Heart right ventricle (tissue), 16 donors: Measurements from ENCODE around the gene AGO1. TPM values are rescaled to one million over a fixed set of nuclear protein-coding genes. Genes with fewer than 3 reads are reported as not detected.

Source experiments
- ATAC-seq, 8 donors: fragments of 200-7000 bp; cut with Tn5 transposase; one replicate each; pipeline ENCODE4 v1.9.1; 2020; ENCODE audit warnings: mild to moderate bottlenecking in 8 of 8, moderate library complexity in 8 of 8, moderate number of reproducible peaks in 1 of 8
- DNase-seq, 2 donors: peaks; one replicate each; pipeline ENCODE4 v3.0.0-alpha.2; 2020
- H3K27ac ChIP-seq, 10 donors: fragments of 200-600 bp; sonication (generic) in 2 of 10; one replicate each; pipeline versions ENCODE4 v1.5.0 to v1.8.0; 2020 to 2022; ENCODE audit warnings: mild to moderate bottlenecking in 3 of 10
- H3K27me3 ChIP-seq, 7 donors: fragments of 200-600 bp; one replicate each; pipeline ENCODE4 v1.8.0; 2021 to 2022; ENCODE audit warnings: mild to moderate bottlenecking in 2 of 7
- H3K36me3 ChIP-seq, 9 donors: fragments of 200-600 bp; sonication (generic) in 1 of 9; one replicate each; pipeline versions ENCODE4 v1.5.0 to v1.8.0; 2020 to 2022; ENCODE audit warnings: mild to moderate bottlenecking in 2 of 9
- H3K4me1 ChIP-seq, 9 donors: fragments of 200-600 bp; sonication (generic) in 1 of 9; one replicate each; pipeline versions ENCODE4 v1.5.0 to v1.8.0; 2020 to 2022; ENCODE audit warnings: mild to moderate bottlenecking in 4 of 9
- H3K4me3 ChIP-seq, 10 donors: fragments of 200-600 bp; sonication (generic) in 2 of 10; one replicate each; pipeline versions ENCODE4 v1.5.0 to v1.8.0; 2020 to 2022; ENCODE audit warnings: mild to moderate bottlenecking in 7 of 10, moderate library complexity in 2 of 10
- H3K9me3 ChIP-seq, 11 donors: fragments of 200-600 bp in 10 of 11; sonication (generic) in 2 of 11; one replicate each; pipeline versions ENCODE4 v1.5.0 to v1.8.0; 2013 to 2022; ENCODE audit warnings: mild to moderate bottlenecking in 2 of 11, control low read depth in 1 of 11, moderate library complexity in 1 of 11
- WGBS, 2 donors: extraction: QIAGEN DNeasy Blood & Tissue Kit; methylation state at CpG; one replicate each; pipeline ENCODE4 v1.1.7; 2013; ENCODE audit warnings: inconsistent platforms in 1 of 2; 5-methylcytosine and 5-hydroxymethylcytosine counted together
- intact Hi-C, 10 donors: fragments of 100-400 bp; cut with DNase I; formaldehyde crosslinking; loops; one replicate each; pipeline versions ENCODE4 v1.11.1 to v1.14.2; 2022
- polyA plus RNA-seq, 2 donors: library from polyadenylated mRNA; stranded (reverse); fragments of 200-250 nt; gene quantifications; one replicate each; pipeline ENCODE4 v1.2.3, GENCODE V29; 2013
- total RNA-seq, 10 donors: library from RNA; stranded (reverse); fragmentation: NEBNext Ultra II Directional in 3 of 10; extraction: Animal tissue kit (Norgen Biotek cat#: 25700) in 3 of 10; gene quantifications; one replicate each; pipeline versions ENCODE4 v1.2.1 to v1.2.4, GENCODE V29; 2021 to 2023
- TF ChIP-seq, protein P1 (sequence below), 9 donors: fragments of 200-600 bp; sonication (generic) in 2 of 9; IDR thresholded peaks; one replicate each; pipeline versions ENCODE4 v1.5.0 to v1.8.0; 2021 to 2022; ENCODE audit warnings: antibody characterized with exemption in 9 of 9, mild to moderate bottlenecking in 5 of 9, moderate library complexity in 1 of 9
- donor health status: Arrhythmogenic right ventricular cardiomyopathy.
- donor health status: ischemic (EF 13 %, LVEDD 7.1; RV severe dilation, severe dysfunction).
- donor health status: healthy with polysubstance abuse.
- donor health status: DM: no; HTN: yes; CAD: no.
- donor health status: DM: no; HTN: no; CAD: no.
- donor health status: ischemic (EF 25% LVEDD 6.9; RV normal size, moderate dysfunction).
- donor health status: ischemic (EF 25% LVEDD 5.7; RV mildly dilated, moderate dysfunction).
- donor health status: healthy.
- donor health status: DM: yes; HTN: yes; CAD: no.
- donor health status: Ischemic cardiomyopathy.
- donor health status: ischemic (EF 35%, LVEDD 5.7; RV mildly dilated, moderate dysfunction).
- donor health status: nonischemic (EF 11% LVEDD 7.7; RV severe dilation, severe dysfunction).
- donor health status: DM: yes; HTN: yes; CAD: no.
- donor health status: PGD.
- donor health status: ischemic (EF 29% LVEDD 5.4; RV normal size, mild dysfunction).
- donor health status: nonischemic (EF 23%, LVEDD 6.1; RV moderate dilation, normal function).

The AGO1 gene
- total and polyA plus RNA-seq, 12 donors, result 1.9 to 26.5 (median 21.9) TPM

DNA sequence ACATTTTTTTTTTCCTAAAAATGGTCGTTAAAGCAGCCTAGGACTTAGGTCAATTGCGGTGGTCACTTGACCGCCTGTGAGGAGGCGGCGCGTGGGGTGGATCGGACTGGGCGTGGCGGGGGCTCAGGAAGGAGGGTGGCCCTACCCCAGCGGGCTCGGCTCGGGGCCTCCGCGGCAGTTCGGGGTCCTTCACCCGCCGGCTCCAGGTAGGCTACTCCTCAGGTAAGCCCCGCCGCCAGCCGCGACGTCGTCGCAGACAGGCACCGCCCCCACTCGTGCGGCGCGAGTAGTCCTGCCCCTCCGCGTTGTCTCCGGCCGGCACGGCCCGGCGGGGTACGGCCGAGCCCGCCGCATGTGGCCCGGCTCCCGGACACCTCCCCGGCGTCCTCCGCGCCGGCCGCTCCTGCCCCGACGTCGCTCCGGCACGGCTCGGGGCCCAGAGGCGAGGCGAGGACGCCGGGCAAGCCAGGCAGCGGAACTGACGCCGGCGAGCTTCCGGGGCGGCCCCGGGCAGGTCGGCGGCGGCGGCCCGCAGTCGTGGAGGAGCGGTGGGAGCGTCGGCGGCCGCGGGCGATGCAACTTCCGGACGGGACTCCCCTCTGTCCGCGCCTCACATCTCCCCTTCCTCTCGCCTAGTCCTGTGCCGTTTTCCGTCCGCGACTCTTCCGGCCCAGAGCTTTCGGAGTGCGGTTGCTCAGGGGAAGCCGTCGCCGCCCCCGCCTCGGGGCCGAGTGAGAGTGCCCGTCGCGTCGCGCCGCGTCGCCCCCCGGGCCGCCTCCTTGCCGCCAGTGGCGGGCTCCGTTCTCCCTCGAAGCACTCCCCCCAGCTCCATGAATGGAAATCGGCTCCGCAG, 47.8 kb downstream of the AGO1 start, which contains the start of gene AGO3:
AGO3 (plus strand) TSS at position 513 of the 853 bp plus-strand sequence; CDS start at position 835, 322 bp downstream.
- Histone ChIP-seq H3K27ac (peak within 1 kb of the TSS; percentile 97 to 100 (median 99)), H3K9me3 (no peaks in the 10 kb centered on the region), H3K4me1 (peaks cover 5 to 49% (median 36%) of the 10 kb centered on the region in 9 donors), H3K4me3 (peak within 1 kb of the TSS; percentile 81 to 98 (median 94)), H3K27me3 (no peaks in the 10 kb centered on the region), H3K36me3 (no peaks in the 10 kb centered on the region)
- WGBS, 2 donors, result 0% methylated on average over 93 to 107 of the region's 112 CpGs
- TF ChIP-seq, protein P1, sequence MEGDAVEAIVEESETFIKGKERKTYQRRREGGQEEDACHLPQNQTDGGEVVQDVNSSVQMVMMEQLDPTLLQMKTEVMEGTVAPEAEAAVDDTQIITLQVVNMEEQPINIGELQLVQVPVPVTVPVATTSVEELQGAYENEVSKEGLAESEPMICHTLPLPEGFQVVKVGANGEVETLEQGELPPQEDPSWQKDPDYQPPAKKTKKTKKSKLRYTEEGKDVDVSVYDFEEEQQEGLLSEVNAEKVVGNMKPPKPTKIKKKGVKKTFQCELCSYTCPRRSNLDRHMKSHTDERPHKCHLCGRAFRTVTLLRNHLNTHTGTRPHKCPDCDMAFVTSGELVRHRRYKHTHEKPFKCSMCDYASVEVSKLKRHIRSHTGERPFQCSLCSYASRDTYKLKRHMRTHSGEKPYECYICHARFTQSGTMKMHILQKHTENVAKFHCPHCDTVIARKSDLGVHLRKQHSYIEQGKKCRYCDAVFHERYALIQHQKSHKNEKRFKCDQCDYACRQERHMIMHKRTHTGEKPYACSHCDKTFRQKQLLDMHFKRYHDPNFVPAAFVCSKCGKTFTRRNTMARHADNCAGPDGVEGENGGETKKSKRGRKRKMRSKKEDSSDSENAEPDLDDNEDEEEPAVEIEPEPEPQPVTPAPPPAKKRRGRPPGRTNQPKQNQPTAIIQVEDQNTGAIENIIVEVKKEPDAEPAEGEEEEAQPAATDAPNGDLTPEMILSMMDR (IDR thresholded peaks at IDR 0.05), result no peak
- intact Hi-C loops, result loop anchor here in 2 of 10 donors (1.0 to 10.0 kb wide), 2 partner anchors 48 to 154 kb away; partner anchors contain the start of genes ADPRS (in 1 of the 2), AGO1 (in 1 of the 2) and TEKT2 (in 1 of the 2)
- ATAC-seq (peak; percentile 89 to 97 (median 96)), DNase-seq (peak; percentile 82 to 83)

GRCh38 chr1:35931446-35932157, 48.6 kb downstream of the AGO1 start:
- peak overlapping the region; percentile 81 to 98 (median 94) for H3K4me3 ChIP-seq
- WGBS, 2 donors, result 0% methylated on average over 28 of the region's 28 CpGs
- no peaks in the 10 kb centered on the region for H3K27me3 ChIP-seq
- intact Hi-C loops, result loop anchor here in 2 of 10 donors (1.0 to 10.0 kb wide), 2 partner anchors 48 to 153 kb away; partner anchors contain the start of genes ADPRS (in 1 of the 2), AGO1 (in 1 of the 2) and TEKT2 (in 1 of the 2)
- peaks cover 2 to 52% (median 32%) of the 10 kb centered on the region in 9 donors for H3K4me1 ChIP-seq
- peak overlapping the region; percentile 97 to 100 (median 99) for H3K27ac ChIP-seq
- ATAC-seq, result peak in 6 of 8 donors; percentile 3 to 66 (median 15)
- TF ChIP-seq, protein P1 (IDR thresholded peaks at IDR 0.05), result no peak
- H3K9me3 ChIP-seq, result no peaks in the 10 kb centered on the region
- H3K36me3 ChIP-seq, result no peaks in the 10 kb centered on the region
- DNase-seq, result peak; percentile 6 to 24

GRCh38 chr1:35932158-35932636, 49.2 kb downstream of the AGO1 start:
- H3K4me1 ChIP-seq, result peaks cover 2 to 56% (median 32%) of the 10 kb centered on the region in 9 donors
- H3K36me3 ChIP-seq, result no peaks in the 10 kb centered on the region
- peak overlapping the region in 5 of 10 donors; percentile 98 to 100 (median 99) for H3K27ac ChIP-seq
- peaks cover 0 to 3% (median 0%) of the 10 kb centered on the region in 11 donors for H3K9me3 ChIP-seq
- ATAC-seq (no peak), DNase-seq (no peak)
- H3K4me3 ChIP-seq, result peak overlapping the region in 8 of 10 donors; percentile 81 to 98 (median 92)
- 51 to 66% methylated on average over 7 of the region's 7 CpGs for WGBS, 2 donors
- TF ChIP-seq, protein P1 (IDR thresholded peaks at IDR 0.05), result no peak
- H3K27me3 ChIP-seq, result no peaks in the 10 kb centered on the region
- intact Hi-C loops, result loop anchor here in 1 of 10 donors (10.0 kb wide), 1 partner anchor 153 kb away; the partner anchor contains the start of genes ADPRS and TEKT2
